Measurements from ENCODE around the gene NFATC2.
A peak's percentile ranks its signal among the peaks of the same experiment; 100 is the strongest.

NFATC2 gene

DNA sequence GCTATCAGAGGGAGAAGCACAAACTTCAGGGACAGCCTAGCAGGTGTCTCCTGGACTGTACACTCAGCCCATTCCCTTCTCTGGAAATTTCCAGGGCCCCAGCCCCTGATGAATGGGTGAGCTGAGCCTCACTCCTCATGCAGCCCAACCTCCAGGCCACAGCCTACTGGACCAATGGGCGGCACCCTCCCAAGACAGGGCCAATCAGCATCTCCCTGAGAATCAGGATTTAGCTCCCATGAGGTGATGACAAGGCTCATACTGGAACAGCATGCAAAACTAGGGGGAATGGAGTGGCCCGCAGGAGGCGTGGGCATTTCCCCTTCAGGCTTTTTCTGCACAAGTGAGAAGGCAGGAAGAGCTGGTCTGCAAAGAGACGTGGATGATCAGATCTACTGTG is 29.0 kb downstream of the NFATC2 start:
- DNase-seq (ENCODE audit: low read depth), result no peak

DNA sequence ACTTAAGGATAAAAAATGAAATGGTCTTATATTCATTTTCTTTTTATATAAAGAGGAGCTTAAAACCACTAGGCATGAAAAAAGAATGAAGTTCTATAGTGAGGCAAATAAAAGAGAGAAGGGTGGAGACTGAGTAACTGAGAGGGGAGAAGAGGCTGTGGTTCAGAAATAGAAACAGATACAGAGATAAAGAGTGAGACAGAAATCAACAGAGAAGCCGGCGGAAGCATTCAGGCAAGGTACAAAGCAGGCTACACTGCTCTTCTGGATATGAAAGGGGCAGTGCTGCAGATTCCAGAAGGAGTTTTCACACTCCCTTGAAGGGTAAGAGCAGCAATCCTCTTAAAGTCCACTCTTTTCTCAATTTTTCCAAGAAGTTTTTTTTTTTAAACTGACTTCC is 29.9 kb downstream of the NFATC2 start:
- DNase-seq (ENCODE audit: low read depth), result no peak

DNA sequence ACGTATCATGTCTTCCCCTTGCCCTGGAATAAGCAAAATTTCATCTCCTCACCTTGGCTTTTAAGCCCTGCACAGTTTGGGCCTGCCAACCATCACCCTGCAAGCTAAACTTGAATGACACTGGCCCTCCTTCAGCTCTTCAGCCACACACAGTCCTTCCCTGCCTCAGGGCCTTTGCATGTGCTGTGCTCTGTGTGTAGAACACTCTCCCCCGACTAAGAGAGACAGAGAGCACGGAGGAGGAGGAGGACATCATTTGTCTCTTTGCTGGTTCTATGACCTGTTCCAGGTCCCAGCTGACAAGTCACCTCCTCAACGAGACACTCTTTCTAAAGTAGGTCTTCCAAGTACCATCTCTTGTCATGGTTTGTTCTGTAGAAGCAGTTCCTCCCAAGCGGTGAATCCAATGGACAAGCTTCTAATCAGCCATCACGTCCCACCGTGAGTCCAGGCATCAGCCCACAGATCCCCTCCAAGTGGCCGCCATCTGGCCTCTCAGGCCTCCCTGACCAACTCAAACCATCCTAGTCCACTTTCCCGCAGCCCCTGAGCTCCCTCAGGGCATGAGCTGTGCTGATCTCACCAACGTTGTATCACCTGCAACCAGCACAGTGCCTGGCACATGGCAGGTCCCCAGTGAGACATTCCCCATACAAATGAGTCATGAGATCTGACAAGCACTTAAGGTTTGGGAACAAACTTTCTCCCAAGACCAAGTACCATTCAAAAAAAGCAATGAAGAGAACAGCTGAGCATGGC is 30.5 kb downstream of the NFATC2 start:
- DNase-seq (ENCODE audit: low read depth), result no peak

DNA sequence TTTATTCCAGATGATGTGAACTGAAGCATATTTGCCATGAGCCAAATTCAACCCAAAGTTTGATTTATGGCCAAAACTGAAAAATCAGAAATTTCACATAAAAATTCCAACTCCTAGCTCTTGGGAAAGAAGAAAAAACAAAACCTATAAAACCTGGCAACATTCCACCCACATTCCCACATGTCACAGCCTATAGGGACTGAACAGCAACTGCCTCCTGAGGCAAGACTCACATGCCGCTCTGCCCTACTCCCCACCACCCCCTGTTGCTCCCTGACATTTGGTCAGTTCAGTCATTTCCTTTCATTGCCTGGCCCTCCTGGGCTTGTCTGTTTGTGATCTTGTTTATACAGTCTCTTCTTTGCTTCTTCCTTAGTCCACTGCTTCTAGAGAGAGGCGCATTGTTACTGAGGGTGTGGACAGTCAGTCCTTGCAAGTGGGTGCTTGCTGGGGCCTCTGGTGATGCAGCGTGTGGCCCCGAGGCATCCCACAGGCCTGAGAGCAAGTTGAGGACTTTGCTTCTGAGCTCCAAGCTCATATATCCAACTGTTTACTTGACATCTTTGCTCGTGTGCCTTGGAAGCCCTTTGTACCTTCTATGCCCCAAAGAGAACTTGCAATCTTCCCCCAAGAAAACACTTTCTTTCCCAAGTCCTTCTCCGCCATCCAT is 31.4 kb downstream of the NFATC2 start:
- peak; percentile 78 for DNase-seq (ENCODE audit: low read depth)

DNA sequence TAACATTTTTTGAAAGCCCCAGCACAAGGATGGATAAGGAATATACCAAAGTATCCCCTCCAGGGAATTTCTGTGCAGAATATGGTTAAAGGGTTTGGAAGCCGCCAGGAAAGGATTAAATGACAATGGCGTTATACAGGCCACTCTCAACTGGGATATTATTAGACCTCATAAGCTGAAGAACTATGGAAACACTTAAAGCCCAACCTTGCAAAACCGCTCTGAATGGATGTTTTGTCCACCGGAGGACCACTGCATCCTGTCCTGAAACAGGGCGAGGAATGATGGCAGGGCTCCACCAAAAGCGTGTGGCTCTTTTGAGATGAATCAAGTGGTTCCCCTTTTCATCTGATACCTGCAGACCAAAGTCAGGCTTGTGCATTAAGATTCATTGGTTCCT is 32.4 kb downstream of the NFATC2 start:
- no peak for DNase-seq (ENCODE audit: low read depth)

DNA sequence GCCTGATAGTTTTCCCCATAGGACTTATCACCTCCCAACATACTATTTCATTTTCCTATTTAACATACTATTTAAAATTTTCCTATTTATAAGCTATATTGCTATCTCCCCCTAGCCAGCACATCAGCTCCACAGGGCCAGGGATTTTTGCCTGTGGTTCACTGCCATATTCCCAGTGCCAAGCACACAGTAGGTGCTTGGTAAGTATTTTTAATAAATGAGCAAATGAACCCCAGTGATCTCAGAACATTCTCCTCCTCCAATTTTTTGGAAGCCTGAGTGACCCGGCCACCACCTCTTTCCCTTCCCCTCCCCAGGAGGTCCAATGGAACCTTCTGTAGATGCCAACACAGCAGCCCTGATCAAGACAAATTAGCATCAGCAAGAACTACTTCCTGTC is 33.3 kb downstream of the NFATC2 start:
- no peak for DNase-seq (ENCODE audit: low read depth)

DNA sequence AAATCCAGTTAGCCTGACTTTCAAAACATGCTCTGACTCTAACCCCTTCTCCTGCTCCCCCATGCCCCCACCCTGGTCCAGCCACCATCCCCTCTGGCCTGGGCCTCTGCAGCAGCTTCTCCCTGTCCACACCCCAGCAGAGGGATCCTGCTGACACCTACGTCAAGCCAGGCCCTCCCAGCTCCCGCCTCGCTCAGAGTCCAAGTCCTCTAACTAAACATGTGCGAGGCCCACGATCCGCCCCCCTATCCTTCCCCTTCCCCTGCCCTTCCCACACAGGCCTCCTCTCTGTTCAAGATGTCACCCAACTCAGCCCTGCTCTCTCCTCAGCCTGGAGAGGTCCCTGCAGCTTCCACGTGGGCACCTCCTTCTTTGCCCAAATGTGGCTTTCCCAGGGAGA is 33.7 kb downstream of the NFATC2 start:
- no peak for DNase-seq (ENCODE audit: low read depth)

DNA sequence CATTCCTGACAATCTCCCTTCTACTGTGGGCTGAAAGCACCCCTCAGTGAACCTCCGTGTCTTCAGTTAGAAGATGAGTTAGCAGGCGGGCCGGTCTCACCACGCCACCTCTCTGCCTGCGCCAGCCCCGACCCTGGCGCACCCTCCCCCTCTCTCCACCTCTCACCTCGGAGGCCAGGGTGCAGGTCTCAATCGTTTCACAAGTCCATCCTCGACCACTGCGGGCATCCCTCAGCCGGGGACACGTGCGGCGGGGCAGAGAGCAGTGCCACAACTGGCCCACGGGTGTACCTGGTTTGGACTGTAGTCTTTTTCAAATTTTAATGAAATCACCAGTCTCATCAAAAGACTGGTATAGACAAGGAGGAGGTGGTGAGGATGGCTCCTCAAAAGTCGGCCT is 34.4 kb downstream of the NFATC2 start:
- no peak for DNase-seq (ENCODE audit: low read depth)

DNA sequence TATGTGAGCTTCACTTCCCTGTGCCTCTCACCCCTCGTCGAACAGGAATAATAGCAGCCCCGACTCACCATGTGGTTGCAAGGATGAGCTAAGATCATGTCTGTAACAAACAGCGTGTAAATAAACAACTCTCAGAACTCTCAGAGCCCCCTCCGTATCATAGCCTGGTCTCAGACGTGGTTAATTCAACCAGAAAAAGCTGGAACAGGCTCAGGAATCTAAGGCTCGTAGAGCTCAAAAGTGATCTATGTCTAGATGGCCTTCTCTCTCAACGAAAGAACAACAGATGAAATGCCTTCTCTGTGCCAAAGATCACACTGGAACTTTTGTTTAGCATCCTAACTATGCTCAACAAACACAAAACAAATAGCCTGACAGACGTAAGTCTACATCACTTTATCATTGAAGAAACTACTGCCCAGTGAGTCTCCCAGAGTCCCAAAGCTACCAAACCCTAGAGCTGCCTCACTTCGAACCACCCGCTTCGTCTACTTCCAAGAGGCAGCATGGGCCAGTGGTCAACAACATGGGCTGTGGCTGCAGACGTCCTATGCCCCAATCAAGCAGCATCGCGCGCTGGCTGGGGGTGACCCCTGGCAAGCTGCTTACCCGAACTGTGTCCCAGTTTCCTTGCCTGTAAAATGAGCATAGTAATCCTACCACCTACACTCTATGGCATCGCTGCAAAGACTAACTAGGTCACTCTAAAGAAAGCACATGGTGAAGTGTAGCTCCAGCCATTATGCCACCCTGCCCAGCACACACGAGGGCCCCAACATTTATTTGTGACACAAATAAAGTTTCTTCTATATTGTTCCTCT is 35.1 kb downstream of the NFATC2 start:
- peak; percentile 55 for DNase-seq (ENCODE audit: low read depth)

DNA sequence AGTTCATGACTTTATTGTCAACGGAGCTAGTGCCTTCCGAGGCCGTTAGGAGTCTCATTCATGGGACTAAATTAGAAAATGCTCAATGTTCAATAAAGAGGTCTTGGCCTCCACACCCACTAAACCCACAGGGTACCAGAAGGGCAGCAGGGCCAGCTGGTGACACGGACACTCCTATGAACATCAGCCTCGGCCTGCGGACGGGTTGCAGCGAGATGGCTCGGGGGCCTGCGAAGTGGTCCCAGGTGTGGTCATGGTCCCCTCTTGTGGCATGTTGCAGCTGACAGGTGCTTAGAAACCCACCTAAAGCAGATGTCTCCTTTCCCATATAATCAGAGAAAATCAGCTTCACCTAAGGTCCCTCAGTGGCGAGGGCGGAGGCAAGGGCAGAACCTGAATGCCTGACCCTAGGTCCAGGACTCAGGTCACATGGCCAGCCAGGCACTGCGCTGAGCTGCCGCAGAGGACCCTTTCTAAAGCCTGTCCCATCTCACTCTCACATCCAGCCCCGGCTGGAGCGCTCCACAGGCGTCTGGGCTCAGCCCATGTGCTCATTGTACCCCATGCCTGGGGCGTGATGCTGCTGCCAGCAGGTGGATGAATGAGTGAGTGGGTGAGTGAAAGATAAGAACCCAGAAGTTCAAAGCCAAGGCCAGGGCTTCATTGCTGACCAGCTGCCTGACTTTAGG is 35.8 kb downstream of the NFATC2 start:
- no peak for DNase-seq (ENCODE audit: low read depth)

DNA sequence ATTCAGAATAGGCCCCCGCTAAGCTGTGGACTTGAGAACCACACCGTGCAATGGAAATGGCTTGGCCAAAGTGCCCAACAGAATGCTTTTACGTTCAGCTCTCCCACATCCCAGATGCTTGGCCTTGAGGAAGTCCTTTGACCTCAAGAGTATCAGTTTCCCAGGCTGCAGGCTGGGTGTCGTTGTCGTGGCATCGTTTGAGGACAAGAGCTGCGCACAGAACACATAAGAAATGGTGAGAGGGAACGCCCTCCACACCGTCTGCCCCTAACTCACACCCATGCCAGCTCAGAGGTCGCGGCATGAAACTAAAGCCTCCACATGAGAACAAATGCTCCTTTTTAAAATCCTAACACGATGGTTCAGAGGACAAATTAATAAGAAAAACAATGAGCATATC is 37.0 kb downstream of the NFATC2 start:
- no peak for DNase-seq (ENCODE audit: low read depth)

DNA sequence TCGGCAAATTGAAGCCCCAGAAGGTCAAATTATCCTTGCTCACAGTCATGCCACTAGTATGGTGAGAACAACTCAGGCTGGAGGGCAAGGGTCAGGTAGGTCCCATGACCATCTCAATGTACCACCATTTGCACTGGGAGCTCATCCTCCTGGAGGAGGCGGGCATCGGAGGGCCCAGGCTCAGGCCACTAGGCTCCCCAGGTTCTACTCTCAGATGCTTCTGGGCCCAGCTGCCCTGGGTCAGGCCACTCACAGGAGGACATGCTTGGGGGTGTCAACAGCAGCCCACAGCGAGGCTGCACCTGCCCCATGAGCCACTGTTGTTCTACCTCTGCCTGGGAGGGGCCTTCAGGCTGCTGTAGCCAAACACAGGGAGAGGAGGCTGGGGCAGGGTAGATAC is 39.1 kb downstream of the NFATC2 start:
- no peak for DNase-seq (ENCODE audit: low read depth)

DNA sequence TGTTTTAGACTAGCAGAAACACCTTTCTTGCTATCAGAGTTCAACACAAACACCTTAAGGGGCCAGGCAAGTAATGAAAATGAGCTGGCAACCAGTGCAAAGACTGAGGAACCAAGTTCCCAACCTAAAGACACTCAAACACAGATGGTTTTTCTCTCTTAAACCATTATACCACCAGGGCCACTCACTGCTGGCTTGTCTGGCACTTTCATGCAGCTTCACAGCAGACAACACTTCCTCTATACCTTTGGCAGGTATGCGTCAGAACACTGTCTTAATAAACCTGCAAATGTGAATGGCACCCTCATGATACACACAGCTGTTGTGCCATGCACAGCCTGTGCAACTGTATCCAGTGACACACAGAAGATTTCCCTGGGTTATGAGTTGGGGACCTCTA is 41.6 kb downstream of the NFATC2 start:
- no peak for DNase-seq (ENCODE audit: low read depth)

DNA sequence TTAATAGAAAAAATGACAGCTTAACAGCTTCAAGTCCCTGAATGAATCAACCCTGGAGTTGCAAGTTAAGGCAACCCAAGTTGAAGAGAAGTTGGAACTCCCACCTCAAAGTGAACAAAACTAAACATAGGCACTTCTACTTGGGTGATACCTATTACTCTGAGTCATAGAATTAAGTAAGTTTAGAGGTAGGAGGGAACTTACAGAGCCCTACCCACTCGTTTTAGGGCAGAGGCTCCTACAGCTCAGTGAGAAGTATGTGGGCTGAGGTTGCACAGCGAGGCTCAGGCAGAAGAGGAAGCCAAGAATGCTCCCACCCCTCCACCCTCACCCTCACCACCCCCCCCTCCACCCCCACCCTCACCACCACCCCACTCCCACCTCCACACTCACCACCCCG is 42.2 kb downstream of the NFATC2 start:
- DNase-seq (ENCODE audit: low read depth), result no peak

DNA sequence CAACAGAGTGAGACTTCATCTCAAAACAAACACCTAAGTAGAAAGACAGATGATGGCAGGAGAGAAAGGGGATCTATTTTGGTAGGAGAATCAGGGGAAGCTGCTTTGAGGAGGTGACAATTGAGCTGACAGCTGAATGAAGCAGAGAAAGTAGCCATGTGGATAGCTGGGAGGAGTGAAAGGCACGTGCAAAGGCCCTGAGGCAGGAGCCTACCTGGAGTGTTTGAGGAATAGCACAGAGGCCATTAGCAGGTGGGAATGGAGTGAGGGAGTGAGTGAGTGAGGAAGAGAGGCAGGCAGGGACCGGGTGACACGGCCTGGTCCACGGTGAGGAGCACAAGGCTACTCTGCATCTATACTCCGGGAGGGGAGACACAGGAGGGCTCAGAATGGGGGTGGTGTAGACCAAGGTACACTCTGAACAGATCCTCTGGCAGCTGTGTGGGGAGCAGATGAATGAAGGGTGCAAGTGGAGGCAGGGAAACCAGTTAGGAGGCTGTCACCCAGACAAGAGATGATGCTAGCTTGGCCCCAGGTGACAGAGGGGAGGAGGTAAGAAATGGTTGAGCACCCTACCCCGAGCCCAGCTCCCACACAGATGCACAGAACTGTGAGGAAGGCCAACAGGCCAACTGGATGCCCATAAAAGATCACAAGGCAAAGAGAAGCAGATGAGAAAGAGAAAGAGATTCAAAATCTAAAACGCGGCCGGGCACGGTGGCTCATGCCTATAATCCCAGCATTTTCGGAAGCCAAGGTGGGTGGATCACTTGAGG is 43.6 kb downstream of the NFATC2 start:
- no peak for DNase-seq (ENCODE audit: low read depth)

DNA sequence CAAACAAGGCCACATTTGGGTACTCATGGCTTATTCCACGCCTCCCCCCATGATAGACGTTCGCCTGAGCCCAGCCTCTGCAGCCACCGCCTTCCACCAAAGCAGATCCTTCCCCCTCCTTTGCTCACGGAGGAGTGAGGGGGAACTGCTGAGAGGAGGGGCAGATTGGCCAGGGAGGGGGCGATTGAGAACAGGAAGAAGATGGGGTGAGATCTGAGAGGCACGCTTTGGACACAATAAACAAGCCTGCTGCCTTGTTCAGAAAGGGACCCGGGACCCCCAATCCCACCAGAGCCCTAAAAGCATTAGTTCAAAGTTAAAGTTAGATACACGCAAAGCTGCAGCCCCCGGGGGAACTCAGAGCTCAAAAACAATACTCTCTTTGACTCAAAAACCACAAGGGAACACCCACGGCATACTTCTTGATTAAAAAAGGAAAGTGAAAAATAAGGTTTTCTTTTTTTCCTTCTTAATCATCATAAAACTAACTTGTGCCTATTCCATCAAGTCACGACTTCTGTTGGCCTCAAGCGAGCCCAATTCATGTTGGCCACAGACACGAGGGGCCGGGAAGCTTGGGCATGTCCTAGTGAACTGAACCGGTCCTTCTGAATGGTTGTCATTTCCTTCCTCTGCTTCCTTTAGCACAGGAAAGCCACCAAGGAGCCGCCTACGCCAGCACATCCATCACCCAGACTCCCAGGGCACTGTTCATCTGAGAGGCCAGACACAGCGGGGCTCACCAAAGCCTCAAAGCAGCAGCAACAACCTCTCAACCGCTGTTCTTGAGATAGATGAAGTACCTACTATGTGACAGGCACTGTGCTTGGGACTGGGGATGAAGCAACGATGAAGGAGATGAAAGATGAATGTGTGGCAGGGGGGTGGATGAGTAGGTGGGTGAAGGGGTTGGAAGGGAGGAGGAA is 44.7 kb downstream of the NFATC2 start:
- no peak for DNase-seq (ENCODE audit: low read depth)

DNA sequence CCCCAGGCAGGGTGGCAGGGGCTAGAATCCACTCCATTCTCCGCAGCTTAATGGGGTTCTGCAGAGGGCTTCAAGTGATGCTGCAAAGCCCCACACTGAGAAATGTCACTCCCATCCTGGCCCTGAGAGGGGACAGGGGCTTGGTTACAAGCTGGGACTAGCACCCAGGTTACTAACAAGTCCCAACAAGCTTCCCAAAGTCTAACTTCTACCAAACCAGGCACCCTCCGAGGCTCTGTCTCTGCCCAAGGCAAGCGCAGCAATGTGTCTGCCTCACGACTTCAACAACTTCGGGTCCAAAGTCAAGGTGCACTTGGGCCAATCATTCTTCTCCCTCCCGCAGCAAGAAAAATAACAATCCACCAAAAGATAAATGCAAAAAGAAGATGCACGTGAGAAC is 45.6 kb downstream of the NFATC2 start:
- no peak for DNase-seq (ENCODE audit: low read depth)

DNA sequence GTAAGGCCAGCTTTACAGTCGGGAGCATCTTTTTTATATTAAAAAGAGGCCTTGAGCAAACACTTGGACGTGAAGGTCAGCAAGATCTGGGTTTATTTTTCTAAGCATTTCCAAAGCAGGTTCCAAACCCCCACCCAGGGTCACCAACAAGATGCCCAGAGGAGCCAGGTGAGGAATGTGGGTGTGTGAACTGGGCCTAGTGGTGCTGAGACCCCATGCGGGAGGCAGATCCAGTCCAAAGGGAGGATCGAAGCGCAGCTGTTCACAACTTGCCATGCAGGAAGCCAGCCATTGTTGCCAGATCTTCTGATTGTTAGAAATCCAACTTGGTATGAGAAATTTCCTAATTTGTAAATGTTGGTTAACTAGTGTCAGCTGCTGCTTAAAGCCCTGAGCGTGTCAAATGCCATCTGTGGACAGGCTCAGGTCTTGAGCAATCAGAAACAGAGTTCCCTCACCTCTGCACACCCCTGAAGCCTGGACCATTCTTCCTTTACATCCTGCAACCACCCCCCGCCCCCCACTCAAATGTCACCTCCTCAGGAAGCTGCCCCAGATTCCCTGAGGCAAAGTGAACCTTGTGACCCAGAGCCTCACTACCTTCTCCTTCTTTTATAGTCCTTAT is 46.5 kb downstream of the NFATC2 start:
- peak; percentile 27 for DNase-seq (ENCODE audit: low read depth)

DNA sequence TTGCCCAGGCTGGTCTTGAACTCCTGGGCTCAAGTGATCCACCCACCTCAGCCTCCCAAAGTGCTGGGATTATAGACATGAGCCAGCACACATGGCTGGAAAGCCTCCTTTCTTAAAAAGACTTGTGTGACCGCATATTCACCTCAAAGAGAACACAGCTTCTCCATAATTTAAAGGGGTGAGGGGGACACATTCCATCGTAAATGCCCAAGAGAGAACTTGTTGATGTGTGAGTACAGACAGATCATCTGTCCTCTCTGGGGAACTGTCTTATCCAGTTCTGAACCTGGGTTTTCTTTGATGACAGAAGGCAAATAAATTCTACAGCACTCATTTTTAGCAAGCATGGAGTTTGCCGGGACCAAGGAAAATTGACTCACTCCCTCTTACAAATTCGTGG is 47.2 kb downstream of the NFATC2 start:
- no peak for DNase-seq (ENCODE audit: low read depth)
